Heart left ventricle (tissue), 16 donors: Measurements from ENCODE around the gene DPEP3. TPM values are rescaled to one million over a fixed set of nuclear protein-coding genes. Genes with fewer than 3 reads are reported as not detected.
"Not testable (repeated sequence)": the region's sequence is repeated elsewhere in the genome, so short reads cannot be mapped to it uniquely, and the experiment has no call there.

Experiments used
- ATAC-seq, 4 donors: fragments of 200-7000 bp; cut with Tn5 transposase; one replicate each; pipeline ENCODE4 v1.9.1; 2020 to 2022; ENCODE audit warnings: moderate library complexity in 4 of 4, mild to moderate bottlenecking in 3 of 4, moderate number of reproducible peaks in 1 of 4
- DNase-seq, 5 donors: peaks; one replicate each; pipeline ENCODE4 v3.0.0-alpha.2; 2020
- H3K27ac ChIP-seq, 12 donors: fragments of 200-600 bp; sonication (generic) in 4 of 12; one replicate each; pipeline versions ENCODE4 v1.5.0 to v1.8.0; 2016 to 2022; ENCODE audit warnings: mild to moderate bottlenecking in 2 of 12
- H3K27me3 ChIP-seq, 9 donors: fragments of 200-600 bp; sonication (generic) in 2 of 9; one replicate each; pipeline versions ENCODE4 v1.5.1 to v1.8.0; 2016 to 2022; ENCODE audit warnings: mild to moderate bottlenecking in 3 of 9
- H3K36me3 ChIP-seq, 9 donors: fragments of 200-600 bp; sonication (generic) in 2 of 9; one replicate each; pipeline versions ENCODE4 v1.5.0 to v1.8.0; 2018 to 2022; ENCODE audit warnings: mild to moderate bottlenecking in 2 of 9
- H3K4me1 ChIP-seq, 12 donors: fragments of 200-600 bp; sonication (generic) in 4 of 12; one replicate each; pipeline versions ENCODE4 v1.5.0 to v1.8.0; 2016 to 2022; ENCODE audit warnings: mild to moderate bottlenecking in 3 of 12
- H3K4me3 ChIP-seq, 12 donors: fragments of 200-600 bp; sonication (generic) in 4 of 12; one replicate each; pipeline versions ENCODE4 v1.5.0 to v1.8.0; 2017 to 2022; ENCODE audit warnings: mild to moderate bottlenecking in 9 of 12, moderate library complexity in 4 of 12
- H3K9me3 ChIP-seq, 12 donors: fragments of 200-600 bp; sonication (generic) in 4 of 12; one replicate each; pipeline versions ENCODE4 v1.5.0 to v1.8.0; 2016 to 2022; ENCODE audit warnings: mild to moderate bottlenecking in 1 of 12
- CTCF ChIP-seq, 12 donors: fragments of 200-600 bp; sonication (generic) in 4 of 12; IDR thresholded peaks; one replicate each; pipeline versions ENCODE4 v1.5.0 to v1.8.0; 2018 to 2022; ENCODE audit warnings: antibody characterized with exemption in 12 of 12, mild to moderate bottlenecking in 5 of 12
- POLR2A ChIP-seq, 2 donors: fragments of 450-650 bp; IDR thresholded peaks; one replicate each; pipeline ENCODE4 v1.6.1; 2017; ENCODE audit warnings: antibody characterized with exemption in 2 of 2, mild to moderate bottlenecking in 2 of 2, moderate library complexity in 2 of 2
- WGBS, 4 donors: extraction: QIAGEN DNeasy Blood & Tissue Kit in 2 of 4; methylation state at CpG; one replicate each; pipeline versions ENCODE4 v1.1.5 to v1.1.7; 2013 to 2018; 5-methylcytosine and 5-hydroxymethylcytosine counted together
- intact Hi-C, 10 donors: fragments of 100-400 bp; cut with DNase I; formaldehyde crosslinking; loops; one replicate each; pipeline versions ENCODE4 v1.11.1 to v1.14.2; 2022
- polyA plus RNA-seq, 2 donors: library from polyadenylated mRNA; stranded (reverse); fragments of 200-250 nt; gene quantifications; one replicate each; pipeline ENCODE4 v1.2.3, GENCODE V29; 2013
- total RNA-seq, 9 donors: library from RNA; depleted of rRNA in 2 of 9; stranded (reverse); fragments of >200 nt in 2 of 9; fragmentation: NEBNext Ultra II Directional in 3 of 9; extraction: Animal tissue kit (Norgen Biotek cat#: 25700) in 3 of 9; gene quantifications; one replicate each; pipeline versions ENCODE4 v1.1.0 to v1.2.4, GENCODE V29; 2016 to 2023
- donor health status: ischemic (EF 13 %, LVEDD 7.1; RV severe dilation, severe dysfunction).
- donor health status: healthy with polysubstance abuse.
- donor health status: DM: no; HTN: yes; CAD: no.
- donor health status: DM: no; HTN: no; CAD: no.
- donor health status: ischemic (EF 25% LVEDD 6.9; RV normal size, moderate dysfunction).
- donor health status: ischemic (EF 25% LVEDD 5.7; RV mildly dilated, moderate dysfunction).
- donor health status: healthy.
- donor health status: DM: yes; HTN: yes; CAD: no.
- donor health status: ischemic (EF 35%, LVEDD 5.7; RV mildly dilated, moderate dysfunction).
- donor health status: nonischemic (EF 11% LVEDD 7.7; RV severe dilation, severe dysfunction).
- donor health status: DM: yes; HTN: yes; CAD: no.
- donor health status: PGD.
- donor health status: ischemic (EF 29% LVEDD 5.4; RV normal size, mild dysfunction).
- donor health status: nonischemic (EF 23%, LVEDD 6.1; RV moderate dilation, normal function).

DPEP3 gene
- total and polyA plus RNA-seq, 11 donors = 0.13 to 0.16 TPM; not detected in 9

DNA sequence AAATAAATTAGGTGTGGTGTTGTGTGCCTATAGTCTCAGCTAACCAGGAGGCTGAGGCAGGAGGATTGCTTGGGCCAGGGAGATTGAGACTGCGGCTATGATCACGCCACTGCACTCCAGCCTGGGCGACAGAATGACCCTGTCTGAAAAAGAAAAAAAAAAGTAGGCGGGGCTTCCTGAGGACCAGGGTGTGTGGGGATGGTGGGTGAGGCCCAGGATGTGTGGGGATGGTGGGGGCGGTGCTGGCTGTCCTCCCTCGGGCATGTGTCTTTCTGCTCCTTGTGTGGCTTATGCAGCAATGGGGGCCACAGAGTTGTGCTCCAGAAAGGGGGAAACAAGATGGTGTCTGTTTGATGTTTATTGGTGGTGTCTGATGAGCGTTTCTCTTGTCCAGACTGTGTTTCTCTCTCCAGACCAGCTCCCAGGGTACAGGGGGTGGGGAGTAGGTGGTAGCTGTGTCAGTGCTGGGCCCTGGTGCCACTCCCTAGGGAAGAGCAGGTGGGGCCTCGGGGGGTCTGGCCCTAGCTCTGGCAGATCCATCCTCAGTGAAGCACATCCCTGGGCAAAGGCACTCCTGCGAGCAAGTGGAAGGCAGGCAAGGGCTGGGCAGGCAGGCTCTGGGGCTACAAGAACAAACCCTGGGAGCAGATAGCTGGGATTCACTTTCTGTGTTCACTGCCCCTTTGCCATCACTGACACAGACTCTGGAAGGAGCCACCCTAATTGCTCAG is 38.7 kb downstream of the DPEP3 start:
- intact Hi-C loops = loop anchor here in 2 of 10 donors (5.0 kb wide), 2 partner anchors 81 to 101 kb away; partner anchors contain the start of genes DDX28 (in 1 of the 2) and DUS2 (in 1 of the 2)
- Histone ChIP-seq H3K9me3 (no peaks in the 10 kb centered on the region), H3K27ac (peak overlapping the region in 4 of 12 donors; percentile 5 to 40 (median 23)), H3K4me3 (no peak overlapping the region), H3K27me3 (no peaks in the 10 kb centered on the region), H3K4me1 (peaks cover 4 to 69% (median 42%) of the 10 kb centered on the region in 12 donors), H3K36me3 (peaks cover 7 to 78% (median 72%) of the 10 kb centered on the region in 9 donors)
- TF ChIP-seq POLR2A (IDR thresholded peaks at IDR 0.05) (no peak), CTCF (IDR thresholded peaks at IDR 0.05) (no peak)
- DNase-seq (no peak), ATAC-seq (no peak)
- 65 to 78% (median 68%) methylated on average over 8 to 9 of the region's 9 CpGs for WGBS, 4 donors

DNA sequence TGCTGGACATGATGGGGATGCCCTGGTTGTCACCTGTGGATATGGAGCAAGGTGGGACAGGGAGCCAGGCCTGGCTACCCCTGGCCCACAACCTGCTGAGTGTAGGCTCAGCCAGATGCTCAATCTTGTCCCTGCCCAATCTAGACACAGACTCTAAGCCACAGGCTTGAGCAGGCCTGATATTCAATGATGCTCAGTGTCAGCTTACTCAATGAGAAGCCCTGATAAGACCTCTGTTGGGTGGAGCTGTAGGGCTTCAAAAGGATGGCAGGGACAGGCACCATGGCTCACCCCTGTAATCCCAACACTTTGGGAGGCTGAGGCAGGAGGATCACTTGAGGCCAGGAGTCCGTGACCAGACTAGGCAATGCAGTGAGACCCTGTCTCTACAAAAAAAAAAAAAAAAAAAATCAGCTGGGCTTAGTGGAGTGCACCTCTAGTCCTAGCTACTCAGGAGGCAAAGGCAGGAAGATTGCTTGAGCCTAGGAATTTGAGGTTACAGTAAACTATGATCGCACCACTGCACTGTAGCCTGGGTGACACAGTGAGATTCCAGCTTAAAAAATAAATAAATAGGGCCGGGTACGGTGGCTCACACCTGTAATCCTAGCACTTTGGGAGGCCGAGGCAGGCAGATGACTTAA is 39.7 kb downstream of the DPEP3 start:
- Histone ChIP-seq H3K4me1 (peaks cover 4 to 60% (median 36%) of the 10 kb centered on the region in 12 donors), H3K9me3 (no peaks in the 10 kb centered on the region), H3K27me3 (no peaks in the 10 kb centered on the region), H3K36me3 (peaks cover 2 to 67% (median 61%) of the 10 kb centered on the region in 9 donors), H3K27ac (peak overlapping the region in 1 of 12 donors; percentile 27), H3K4me3 (no peak overlapping the region)
- intact Hi-C loops = loop anchor here in 2 of 10 donors (5.0 kb wide), 2 partner anchors 82 to 102 kb away; partner anchors contain the start of genes DDX28 (in 1 of the 2) and DUS2 (in 1 of the 2)
- TF ChIP-seq POLR2A (IDR thresholded peaks at IDR 0.05) (no peak), CTCF (IDR thresholded peaks at IDR 0.05) (no peak)
- no peak for DNase-seq
- ATAC-seq = no peak
- WGBS, 4 donors = 95 to 98% (median 96%) methylated on average over 5 of the region's 5 CpGs

DNA sequence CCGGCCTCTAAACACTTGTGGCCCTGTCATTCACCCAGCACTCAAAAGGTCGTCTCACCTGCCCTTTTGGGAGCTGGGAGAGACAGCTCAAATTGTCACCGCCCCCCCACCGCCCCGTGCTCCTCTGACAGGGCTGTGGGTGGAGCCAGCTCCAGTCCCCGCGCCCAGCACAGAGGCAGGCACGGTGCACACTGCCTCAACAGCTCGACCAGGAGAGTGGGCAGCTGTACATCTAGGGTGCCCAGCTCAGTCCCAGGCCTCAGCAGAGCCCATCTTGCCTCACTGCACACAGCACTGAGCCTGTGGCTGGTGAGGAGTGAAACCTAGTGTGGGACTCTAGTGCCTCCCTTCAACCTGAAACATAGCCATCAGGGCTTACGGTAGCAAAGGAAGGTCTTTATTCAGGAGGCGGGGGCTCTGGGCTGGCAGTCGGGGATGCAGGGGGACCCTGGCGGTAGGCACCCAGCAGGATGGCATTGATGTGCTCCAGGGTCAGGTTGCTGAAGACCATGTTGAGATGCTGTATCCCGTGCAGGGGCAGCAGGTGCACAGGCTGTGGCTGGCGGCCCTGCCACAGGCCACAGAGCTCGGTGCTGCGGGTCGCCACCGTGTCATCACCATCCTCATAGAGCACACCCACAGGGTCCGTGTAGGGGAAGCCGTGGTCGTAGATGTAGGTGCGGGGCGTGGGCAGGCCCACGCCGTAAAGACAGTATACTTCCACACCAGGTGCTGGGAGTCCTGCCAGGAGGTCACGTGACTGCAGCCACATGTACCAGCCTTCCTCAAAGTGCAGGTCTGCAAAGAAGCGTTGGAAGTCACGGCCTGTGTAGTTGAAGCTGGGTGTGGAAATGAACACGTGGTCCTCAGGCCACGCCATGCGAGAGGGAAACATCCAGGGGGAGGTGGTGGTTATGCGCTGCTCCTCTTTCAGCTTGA is 40.5 kb downstream of the DPEP3 start:
- intact Hi-C loops = loop anchor here in 5 of 10 donors (5.0 to 10.0 kb wide), 4 partner anchors 83 to 415 kb away; partner anchors contain the start of genes RIPOR1 (in 2 of the 5), DDX28 (in 1 of the 5) and DUS2 (in 1 of the 5)
- 74 to 78% (median 77%) methylated on average over 21 to 33 of the region's 33 CpGs for WGBS, 4 donors
- Histone ChIP-seq H3K4me1 (peaks cover 2 to 60% (median 35%) of the 10 kb centered on the region in 12 donors), H3K4me3 (no peak overlapping the region), H3K36me3 (peaks cover 1 to 62% (median 53%) of the 10 kb centered on the region in 9 donors), H3K27me3 (no peaks in the 10 kb centered on the region), H3K9me3 (no peaks in the 10 kb centered on the region), H3K27ac (no peak overlapping the region)
- ATAC-seq = no peak
- no peak for TF ChIP-seq CTCF (IDR thresholded peaks at IDR 0.05)
- DNase-seq = peak in 1 of 5 donors; percentile 64

DNA sequence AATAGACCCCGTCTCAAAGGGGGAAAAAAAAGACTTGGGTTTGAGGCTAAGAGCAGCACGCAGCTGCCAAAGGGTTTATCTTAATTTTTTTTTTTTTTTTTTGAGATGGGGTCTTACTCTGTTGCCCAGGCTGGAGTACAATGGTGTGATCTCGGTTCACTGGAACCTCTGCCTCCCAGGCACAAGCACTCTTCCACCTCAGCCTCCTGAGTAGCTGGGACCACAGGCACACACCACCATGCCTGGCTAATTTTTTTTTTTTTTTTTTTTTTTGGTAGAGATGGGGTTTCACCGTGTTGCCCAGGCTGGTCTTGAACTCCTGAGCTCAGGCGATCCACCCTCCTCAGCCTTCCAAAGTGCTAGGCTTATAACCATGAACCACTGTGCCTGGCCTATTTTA is 42.6 kb downstream of the DPEP3 start:
- WGBS, 4 donors = 90 to 96% (median 93%) methylated on average over 5 of the region's 5 CpGs
- ATAC-seq, H3K9me3 ChIP-seq, DNase-seq, H3K27me3 ChIP-seq, H3K4me3 ChIP-seq: not testable (repeated sequence)
- Histone ChIP-seq H3K27ac (peak overlapping the region in 7 of 12 donors; percentile 87 to 99 (median 92)), H3K4me1 (peaks cover 0 to 50% (median 24%) of the 10 kb centered on the region in 12 donors), H3K36me3 (peaks cover 0 to 63% (median 40%) of the 10 kb centered on the region in 9 donors)
- intact Hi-C loops = loop anchor here in 5 of 10 donors (5.0 to 10.0 kb wide), 3 partner anchors 97 to 413 kb away; partner anchors contain the start of gene RIPOR1 (in 2 of the 5)
